ENCODE data around the gene ADCY10. TPM values are rescaled to one million over a fixed set of nuclear protein-coding genes. Genes with fewer than 3 reads are reported as not detected.
A peak's percentile ranks its signal among the peaks of the same experiment; 100 is the strongest.

Gene ADCY10
- total RNA-seq, 1 donor from 2014 or later, result 0.27 TPM

DNA sequence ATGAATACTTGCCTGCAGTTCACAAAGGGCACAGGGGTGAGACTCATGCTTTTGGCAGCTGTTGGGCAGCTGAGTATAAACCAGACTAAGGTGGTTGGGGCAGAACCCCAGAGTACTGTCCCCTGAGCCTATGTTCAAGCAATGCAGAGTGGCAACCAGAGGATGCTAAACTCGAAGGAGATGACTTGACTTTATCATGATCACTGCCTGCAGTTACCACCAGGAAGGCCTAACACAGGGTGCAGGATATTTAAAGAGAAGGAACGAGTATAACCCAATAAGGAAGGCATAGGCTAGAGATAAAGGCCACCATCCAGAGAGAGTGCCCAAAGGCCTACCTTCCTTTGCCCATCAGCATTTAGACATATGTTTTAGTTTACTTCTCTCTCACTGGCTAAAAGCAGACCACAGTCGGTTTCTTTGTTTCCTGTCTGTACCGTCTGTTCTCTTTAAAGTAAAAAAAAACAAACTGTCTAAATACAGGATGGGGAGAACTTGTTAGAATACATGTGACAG is 108.8 kb downstream of the ADCY10 start:
- no peaks in the 10 kb centered on the region for H3K27me3 Mint-ChIP-seq (ENCODE audit: low read depth, unreplicated experiment)
- no peak overlapping the region for H3K4me2 ChIP-seq (ENCODE audit: low read length)
- H3K9ac ChIP-seq (ENCODE audit: low read length), result no peak overlapping the region
- H3K4me1 Mint-ChIP-seq (ENCODE audit: low read depth, unreplicated experiment), result peaks cover 25% of the 10 kb centered on the region
- peaks cover 3% of the 10 kb centered on the region for H4K20me1 ChIP-seq (ENCODE audit: insufficient read depth, low read length)
- no peaks in the 10 kb centered on the region for H3K9me3 ChIP-seq (ENCODE audit: insufficient read depth, low read depth, low read length)
- no peak overlapping the region for H3K4me3 ChIP-seq (ENCODE audit: insufficient read depth, low read depth, low read length)
- H3K27me3 ChIP-seq (ENCODE audit: insufficient read depth, low read length), result no peaks in the 10 kb centered on the region
- TF ChIP-seq EZH2 (IDR thresholded peaks at IDR 0.05; ENCODE audit: insufficient read depth, low read length), result no peak
- TF ChIP-seq, protein P1, sequence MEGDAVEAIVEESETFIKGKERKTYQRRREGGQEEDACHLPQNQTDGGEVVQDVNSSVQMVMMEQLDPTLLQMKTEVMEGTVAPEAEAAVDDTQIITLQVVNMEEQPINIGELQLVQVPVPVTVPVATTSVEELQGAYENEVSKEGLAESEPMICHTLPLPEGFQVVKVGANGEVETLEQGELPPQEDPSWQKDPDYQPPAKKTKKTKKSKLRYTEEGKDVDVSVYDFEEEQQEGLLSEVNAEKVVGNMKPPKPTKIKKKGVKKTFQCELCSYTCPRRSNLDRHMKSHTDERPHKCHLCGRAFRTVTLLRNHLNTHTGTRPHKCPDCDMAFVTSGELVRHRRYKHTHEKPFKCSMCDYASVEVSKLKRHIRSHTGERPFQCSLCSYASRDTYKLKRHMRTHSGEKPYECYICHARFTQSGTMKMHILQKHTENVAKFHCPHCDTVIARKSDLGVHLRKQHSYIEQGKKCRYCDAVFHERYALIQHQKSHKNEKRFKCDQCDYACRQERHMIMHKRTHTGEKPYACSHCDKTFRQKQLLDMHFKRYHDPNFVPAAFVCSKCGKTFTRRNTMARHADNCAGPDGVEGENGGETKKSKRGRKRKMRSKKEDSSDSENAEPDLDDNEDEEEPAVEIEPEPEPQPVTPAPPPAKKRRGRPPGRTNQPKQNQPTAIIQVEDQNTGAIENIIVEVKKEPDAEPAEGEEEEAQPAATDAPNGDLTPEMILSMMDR (IDR thresholded peaks at IDR 0.05; ENCODE audit: insufficient read depth, low read depth, low read length), result no peak
- H3K4me3 Mint-ChIP-seq (ENCODE audit: unreplicated experiment), result no peak overlapping the region
- peaks cover 18% of the 10 kb centered on the region for H3K36me3 Mint-ChIP-seq (ENCODE audit: low read depth, unreplicated experiment)
- peaks cover 7% of the 10 kb centered on the region for H3K9me3 Mint-ChIP-seq (ENCODE audit: unreplicated experiment)
- H3K27ac ChIP-seq (ENCODE audit: low read depth, low read length), result no peak overlapping the region
- H3K36me3 ChIP-seq (ENCODE audit: insufficient read depth, low read length), result no peaks in the 10 kb centered on the region
- peaks cover 5% of the 10 kb centered on the region for H3K4me1 ChIP-seq (ENCODE audit: insufficient read depth, low read length)
- DNase-seq (ENCODE audit: low read depth) (no peak), FAIRE-seq (no peak)
- H2AFZ ChIP-seq (ENCODE audit: low read depth, low read length), result no peak overlapping the region
- H3K79me2 ChIP-seq (ENCODE audit: insufficient read depth, low read length), result no peaks in the 10 kb centered on the region
- no peak overlapping the region for H3K27ac Mint-ChIP-seq (ENCODE audit: unreplicated experiment)

DNA sequence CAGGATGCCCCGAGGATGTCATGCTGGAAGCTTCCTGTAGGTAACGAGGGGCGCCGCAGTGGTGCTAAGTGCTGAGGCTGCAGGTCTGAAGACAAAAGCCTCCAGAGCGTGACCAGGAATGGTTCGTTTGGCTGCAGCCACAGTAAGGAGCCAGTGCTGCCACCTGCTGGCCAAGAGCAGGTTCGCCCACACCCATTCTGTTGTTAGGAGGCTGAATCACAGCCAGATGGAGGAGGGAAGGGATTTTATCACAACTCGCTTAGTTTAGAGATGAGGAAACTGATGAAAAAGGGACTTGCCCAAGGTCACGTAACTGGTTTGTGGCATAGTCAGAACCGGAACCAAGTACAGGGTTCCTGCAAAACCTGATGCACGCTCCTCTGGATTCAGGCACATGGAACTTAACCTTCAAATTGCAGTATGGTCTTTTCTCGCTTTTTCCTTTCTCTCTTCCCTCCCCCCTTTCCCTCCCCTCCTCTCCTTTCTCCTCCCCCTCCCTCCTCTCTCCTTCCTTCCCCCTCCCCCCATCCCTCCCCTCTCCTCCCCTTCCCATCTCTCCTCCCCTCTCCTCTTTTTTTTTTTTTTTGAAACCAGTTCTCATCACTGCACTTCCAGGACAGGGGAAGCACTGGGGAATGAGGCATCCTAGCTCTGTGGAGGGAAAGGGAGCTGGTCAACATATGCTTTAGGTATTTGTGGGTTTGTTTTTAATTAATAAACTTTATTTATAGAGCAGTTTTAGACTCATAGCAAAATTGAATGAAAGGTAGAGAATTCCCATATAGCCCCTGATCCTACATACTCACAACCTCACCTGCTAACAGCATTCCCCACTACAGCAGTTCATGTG is 110.4 kb downstream of the ADCY10 start:
- no peaks in the 10 kb centered on the region for H3K9me3 ChIP-seq (ENCODE audit: insufficient read depth, low read depth, low read length)
- no peak overlapping the region for H2AFZ ChIP-seq (ENCODE audit: low read depth, low read length)
- H3K36me3 Mint-ChIP-seq (ENCODE audit: low read depth, unreplicated experiment), result peaks cover 12% of the 10 kb centered on the region
- FAIRE-seq (no peak), DNase-seq (ENCODE audit: low read depth) (peak; percentile 84)
- peak overlapping the region; percentile 24 for H3K27ac Mint-ChIP-seq (ENCODE audit: unreplicated experiment)
- H3K27me3 ChIP-seq (ENCODE audit: insufficient read depth, low read length), result no peaks in the 10 kb centered on the region
- peaks cover 23% of the 10 kb centered on the region for H3K4me1 Mint-ChIP-seq (ENCODE audit: low read depth, unreplicated experiment)
- no peak overlapping the region for H3K9ac ChIP-seq (ENCODE audit: low read length)
- H3K4me3 ChIP-seq (ENCODE audit: insufficient read depth, low read depth, low read length), result no peak overlapping the region
- H3K27me3 Mint-ChIP-seq (ENCODE audit: low read depth, unreplicated experiment), result no peaks in the 10 kb centered on the region
- peak overlapping the region; percentile 14 for H3K4me3 Mint-ChIP-seq (ENCODE audit: unreplicated experiment)
- peak overlapping the region; percentile 19 for H3K4me2 ChIP-seq (ENCODE audit: low read length)
- H3K27ac ChIP-seq (ENCODE audit: low read depth, low read length), result no peak overlapping the region
- peaks cover 2% of the 10 kb centered on the region for H3K9me3 Mint-ChIP-seq (ENCODE audit: unreplicated experiment)
- no peaks in the 10 kb centered on the region for H3K79me2 ChIP-seq (ENCODE audit: insufficient read depth, low read length)
- H3K4me1 ChIP-seq (ENCODE audit: insufficient read depth, low read length), result peaks cover 5% of the 10 kb centered on the region
- TF ChIP-seq EZH2 (IDR thresholded peaks at IDR 0.05; ENCODE audit: insufficient read depth, low read length), result no peak
- TF ChIP-seq, protein P1 (IDR thresholded peaks at IDR 0.05; ENCODE audit: insufficient read depth, low read depth, low read length), result peak; percentile 98
- no peaks in the 10 kb centered on the region for H3K36me3 ChIP-seq (ENCODE audit: insufficient read depth, low read length)
- H4K20me1 ChIP-seq (ENCODE audit: insufficient read depth, low read length), result peaks cover 3% of the 10 kb centered on the region

DNA sequence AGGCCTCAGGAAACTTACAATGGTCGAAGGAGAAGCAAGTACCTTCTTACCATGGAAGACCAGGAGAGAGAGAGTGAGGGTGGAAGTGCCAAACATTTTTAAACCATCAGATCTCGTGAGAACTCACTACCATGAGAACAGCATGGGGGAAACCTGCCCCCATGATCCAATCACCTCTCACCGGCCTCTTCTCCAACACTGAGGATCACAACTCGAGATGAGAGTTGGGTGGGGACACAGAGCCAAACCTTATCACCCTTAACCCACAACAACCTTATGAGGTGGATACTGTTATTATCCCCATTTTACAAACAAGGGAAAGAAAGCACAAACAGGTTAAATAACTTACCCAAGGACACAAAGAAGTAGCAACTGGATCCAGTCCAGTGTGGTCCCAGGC is 111.7 kb downstream of the ADCY10 start:
- no peak for FAIRE-seq
- H3K4me3 Mint-ChIP-seq (ENCODE audit: unreplicated experiment), result no peak overlapping the region
- no peaks in the 10 kb centered on the region for H3K27me3 Mint-ChIP-seq (ENCODE audit: low read depth, unreplicated experiment)
- no peak for DNase-seq (ENCODE audit: low read depth)
- H3K9me3 Mint-ChIP-seq (ENCODE audit: unreplicated experiment), result peaks cover 2% of the 10 kb centered on the region
- H3K79me2 ChIP-seq (ENCODE audit: insufficient read depth, low read length), result no peaks in the 10 kb centered on the region
- H3K9ac ChIP-seq (ENCODE audit: low read length), result no peak overlapping the region
- no peak overlapping the region for H2AFZ ChIP-seq (ENCODE audit: low read depth, low read length)
- peaks cover 13% of the 10 kb centered on the region for H3K36me3 Mint-ChIP-seq (ENCODE audit: low read depth, unreplicated experiment)
- H3K36me3 ChIP-seq (ENCODE audit: insufficient read depth, low read length), result no peaks in the 10 kb centered on the region
- TF ChIP-seq, protein P1 (IDR thresholded peaks at IDR 0.05; ENCODE audit: insufficient read depth, low read depth, low read length), result no peak
- no peak for TF ChIP-seq EZH2 (IDR thresholded peaks at IDR 0.05; ENCODE audit: insufficient read depth, low read length)
- no peak overlapping the region for H3K27ac ChIP-seq (ENCODE audit: low read depth, low read length)
- H3K27ac Mint-ChIP-seq (ENCODE audit: unreplicated experiment), result no peak overlapping the region
- H3K4me1 ChIP-seq (ENCODE audit: insufficient read depth, low read length), result peaks cover 5% of the 10 kb centered on the region
- H3K27me3 ChIP-seq (ENCODE audit: insufficient read depth, low read length), result no peaks in the 10 kb centered on the region
- no peak overlapping the region for H3K4me2 ChIP-seq (ENCODE audit: low read length)
- peaks cover 25% of the 10 kb centered on the region for H3K4me1 Mint-ChIP-seq (ENCODE audit: low read depth, unreplicated experiment)
- peaks cover 3% of the 10 kb centered on the region for H4K20me1 ChIP-seq (ENCODE audit: insufficient read depth, low read length)
- H3K9me3 ChIP-seq (ENCODE audit: insufficient read depth, low read depth, low read length), result no peaks in the 10 kb centered on the region
- H3K4me3 ChIP-seq (ENCODE audit: insufficient read depth, low read depth, low read length), result no peak overlapping the region
